ENCODE measurements around the gene PIK3AP1.
"Not testable (repeated sequence)": the region's sequence is repeated elsewhere in the genome, so short reads cannot be mapped to it uniquely, and the experiment has no call there.

The PIK3AP1 gene

GRCh38 chr10:96699613-96700012 lies 20.7 kb downstream of the PIK3AP1 start:
- peaks cover 19% of the 10 kb centered on the region; the same call in 1 of the 2 replicates for H3K36me3 ChIP-seq (ENCODE audit: insufficient read depth, low read length)

GRCh38 chr10:96698305-96698704 lies 22.0 kb downstream of the PIK3AP1 start:
- Histone ChIP-seq H3K4me1 (ENCODE audit: insufficient read depth, low read length, poor library complexity, severe bottlenecking) (peaks cover 42% of the 10 kb centered on the region), H4K20me1 (ENCODE audit: insufficient read depth, low read length, poor library complexity, severe bottlenecking) (peaks cover 14% of the 10 kb centered on the region), H3K36me3 (ENCODE audit: insufficient read depth, low read length) (0 out of 2 replicates have a peak, but pooled peaks cover 11% of the 10 kb centered on the region), H3K79me2 (ENCODE audit: insufficient read depth, low read length) (peaks cover 65% of the 10 kb centered on the region)
- H3K9me3 ChIP-seq (ENCODE audit: insufficient read depth, low read depth, low read length); H3K27me3 ChIP-seq (ENCODE audit: insufficient read depth, low read length, poor library complexity, severe bottlenecking); H2AFZ ChIP-seq (ENCODE audit: low read length); H3K9me2 ChIP-seq (replicated peaks; ENCODE audit: low read depth, low read length); H3F3A ChIP-seq (ENCODE audit: low read depth); H3K9ac ChIP-seq (ENCODE audit: low read depth, low read length, poor library complexity, severe bottlenecking); H3K4me3 ChIP-seq (ENCODE audit: low read length, poor library complexity, severe bottlenecking); H3K4me2 ChIP-seq (ENCODE audit: low read depth, low read length, poor library complexity, severe bottlenecking): not testable (repeated sequence)

More at GRCh38 chr10:96699613-96700012, 20.7 kb downstream of the PIK3AP1 start:
- TF ChIP-seq EZH2phosphoT487 (IDR thresholded peaks at IDR 0.05; ENCODE audit: borderline replicate concordance) (no peak), CTCF (conservative IDR thresholded peaks at IDR 0.05; ENCODE audit: low read length) (no peak)
- Histone ChIP-seq H4K20me1 (ENCODE audit: insufficient read depth, low read length, poor library complexity, severe bottlenecking) (peaks cover 14% of the 10 kb centered on the region), H3K9me3 (ENCODE audit: insufficient read depth, low read depth, low read length) (no peaks in the 10 kb centered on the region), H3K9ac (ENCODE audit: low read depth, low read length, poor library complexity, severe bottlenecking) (no peak overlapping the region), H3K4me1 (ENCODE audit: insufficient read depth, low read length, poor library complexity, severe bottlenecking) (peaks cover 46% of the 10 kb centered on the region), H2AFZ (ENCODE audit: low read length) (no peak overlapping the region), H3K79me2 (ENCODE audit: insufficient read depth, low read length) (peaks cover 67% of the 10 kb centered on the region), H3F3A (ENCODE audit: low read depth) (no peaks in the 10 kb centered on the region), H3K4me3 (ENCODE audit: low read length, poor library complexity, severe bottlenecking) (no peak overlapping the region), H3K9me2 (replicated peaks; ENCODE audit: low read depth, low read length) (no peaks in the 10 kb centered on the region), H3K27me3 (ENCODE audit: insufficient read depth, low read length, poor library complexity, severe bottlenecking) (no peaks in the 10 kb centered on the region), H3K4me2 (ENCODE audit: low read depth, low read length, poor library complexity, severe bottlenecking) (no peak overlapping the region)

GRCh38 chr10:96697438-96697837 lies 22.9 kb downstream of the PIK3AP1 start:
- no peaks in the 10 kb centered on the region for H3K9me2 ChIP-seq (replicated peaks; ENCODE audit: low read depth, low read length)
- peaks cover 59% of the 10 kb centered on the region for H3K79me2 ChIP-seq (ENCODE audit: insufficient read depth, low read length)
- H2AFZ ChIP-seq (ENCODE audit: low read length) = no peak overlapping the region
- peaks cover 14% of the 10 kb centered on the region for H4K20me1 ChIP-seq (ENCODE audit: insufficient read depth, low read length, poor library complexity, severe bottlenecking)
- H3K9me3 ChIP-seq (ENCODE audit: insufficient read depth, low read depth, low read length) = no peaks in the 10 kb centered on the region
- no peak for TF ChIP-seq EZH2phosphoT487 (IDR thresholded peaks at IDR 0.05; ENCODE audit: borderline replicate concordance)
- no peak for TF ChIP-seq CTCF (conservative IDR thresholded peaks at IDR 0.05; ENCODE audit: low read length)
- no peaks in the 10 kb centered on the region for H3K27me3 ChIP-seq (ENCODE audit: insufficient read depth, low read length, poor library complexity, severe bottlenecking)
- no peak overlapping the region for H3K4me2 ChIP-seq (ENCODE audit: low read depth, low read length, poor library complexity, severe bottlenecking)
- no peak overlapping the region for H3K9ac ChIP-seq (ENCODE audit: low read depth, low read length, poor library complexity, severe bottlenecking)
- H3K4me3 ChIP-seq (ENCODE audit: low read length, poor library complexity, severe bottlenecking) = no peak overlapping the region
- peaks cover 48% of the 10 kb centered on the region for H3K4me1 ChIP-seq (ENCODE audit: insufficient read depth, low read length, poor library complexity, severe bottlenecking)
- H3F3A ChIP-seq (ENCODE audit: low read depth) = no peaks in the 10 kb centered on the region
- H3K36me3 ChIP-seq (ENCODE audit: insufficient read depth, low read length) = 0 out of 2 replicates have a peak, but pooled peaks cover 11% of the 10 kb centered on the region

GRCh38 chr10:96696845-96697425 lies 23.4 kb downstream of the PIK3AP1 start:
- no peaks in the 10 kb centered on the region for H3K27me3 ChIP-seq (ENCODE audit: insufficient read depth, low read length, poor library complexity, severe bottlenecking)
- H3K4me1 ChIP-seq (ENCODE audit: insufficient read depth, low read length, poor library complexity, severe bottlenecking) = peaks cover 47% of the 10 kb centered on the region
- H3F3A ChIP-seq (ENCODE audit: low read depth) = no peaks in the 10 kb centered on the region
- H4K20me1 ChIP-seq (ENCODE audit: insufficient read depth, low read length, poor library complexity, severe bottlenecking) = peaks cover 14% of the 10 kb centered on the region
- peaks cover 58% of the 10 kb centered on the region for H3K79me2 ChIP-seq (ENCODE audit: insufficient read depth, low read length)
- H2AFZ ChIP-seq (ENCODE audit: low read length) = no peak overlapping the region
- no peak for TF ChIP-seq CTCF (conservative IDR thresholded peaks at IDR 0.05; ENCODE audit: low read length)
- no peak for TF ChIP-seq EZH2phosphoT487 (IDR thresholded peaks at IDR 0.05; ENCODE audit: borderline replicate concordance)
- no peaks in the 10 kb centered on the region for H3K9me3 ChIP-seq (ENCODE audit: insufficient read depth, low read depth, low read length)
- peak overlapping the region; percentile 67 for H3K4me2 ChIP-seq (ENCODE audit: low read depth, low read length, poor library complexity, severe bottlenecking)
- H3K9me2 ChIP-seq (replicated peaks; ENCODE audit: low read depth, low read length) = no peaks in the 10 kb centered on the region
- no peak overlapping the region for H3K4me3 ChIP-seq (ENCODE audit: low read length, poor library complexity, severe bottlenecking)
- H3K9ac ChIP-seq (ENCODE audit: low read depth, low read length, poor library complexity, severe bottlenecking) = no peak overlapping the region
- H3K36me3 ChIP-seq (ENCODE audit: insufficient read depth, low read length) = 0 out of 2 replicates have a peak, but pooled peaks cover 10% of the 10 kb centered on the region

Measured in Loucy (cell line).